GM18870 (cell line): ENCODE results near the gene MRC2.
"Not testable (repeated sequence)": the region's sequence is repeated elsewhere in the genome, so short reads cannot be mapped to it uniquely, and the experiment has no call there.

Experiments used
- ATAC-seq: cut with Tn5 transposase; IDR thresholded peaks from one replicate; pipeline ENCODE4 v1.9.1; 2021; ENCODE audit warnings: moderate library complexity; ENCODE audit not compliant: unreplicated experiment

MRC2 gene

GRCh38 chr17:62613095-62613494, 14.4 kb upstream of the MRC2 start:
- ATAC-seq: not testable (repeated sequence)

GRCh38 chr17:62614142-62614541, 13.3 kb upstream of the MRC2 start:
- ATAC-seq: no peak

GRCh38 chr17:62615503-62615902, 12.0 kb upstream of the MRC2 start:
- no peak for ATAC-seq

GRCh38 chr17:62616993-62617893, 10.2 kb upstream of the MRC2 start:
- ATAC-seq: no peak

GRCh38 chr17:62617894-62618472, 9.5 kb upstream of the MRC2 start:
- ATAC-seq: no peak

- ATAC-seq: no peak
Measured at GRCh38 chr17:62618647-62619416, 8.6 kb upstream of the MRC2 start.

- ATAC-seq: no peak
Measured at GRCh38 chr17:62619417-62620155, 7.9 kb upstream of the MRC2 start.

- no peak for ATAC-seq
Measured at GRCh38 chr17:62621223-62621622, 6.2 kb upstream of the MRC2 start.

GRCh38 chr17:62625184-62625869, 2.1 kb upstream of the MRC2 start:
- ATAC-seq: no peak

GRCh38 chr17:62625870-62626200, 1.6 kb upstream of the MRC2 start:
- ATAC-seq: no peak

GRCh38 chr17:62626719-62627218, 701 bp upstream of the MRC2 start:
- no peak for ATAC-seq

- ATAC-seq: no peak
Measured at GRCh38 chr17:62627904-62628633, 599 bp downstream of the MRC2 start.

GRCh38 chr17:62628831-62629555, 1.5 kb downstream of the MRC2 start:
- ATAC-seq: no peak

- ATAC-seq: no peak
Measured at GRCh38 chr17:62629556-62630364, 2.3 kb downstream of the MRC2 start.

- ATAC-seq: no peak
Measured at GRCh38 chr17:62630365-62631085, 3.1 kb downstream of the MRC2 start.

GRCh38 chr17:62631086-62631935, 3.8 kb downstream of the MRC2 start:
- no peak for ATAC-seq
